B cell (primary cell): ENCODE measurements around the gene SEPTIN2. TPM values are rescaled to one million over a fixed set of nuclear protein-coding genes. Genes with fewer than 3 reads are reported as not detected.

Source experiments
- ATAC-seq: fragments of 200-7000 bp; cut with Tn5 transposase; one replicate; pipeline ENCODE4 v1.10.0; 2021; ENCODE audit warnings: low read depth, mild to moderate bottlenecking, moderate number of reproducible peaks, moderate library complexity
- CTCF ChIA-PET: fragments of 350-600 bp; sonication (Branson Sonifier 250); formaldehyde crosslinking; loops from one replicate; lab custom pipeline; 2021; ENCODE audit warnings: antibody characterized with exemption, inconsistent platforms; lab: Charles Lee
- POLR2A ChIA-PET: fragments of 350-600 bp; sonication (Branson Sonifier 250); formaldehyde crosslinking; loops from one replicate; lab custom pipeline; 2021; ENCODE audit warnings: antibody characterized with exemption; lab: Charles Lee
- DNase-seq: peaks from one replicate; pipeline ENCODE4 v3.0.0; 2013
- H2AFZ ChIP-seq: 2 replicates; pipeline ENCODE4 v1.6.1; 2012; ENCODE audit warnings: mild to moderate bottlenecking, low read depth, low read length; ENCODE audit not compliant: insufficient read depth, poor library complexity, severe bottlenecking
- H3K27ac ChIP-seq, 2 donors: 1 replicate in 1 of 2; 2 replicates in 1 of 2; pipeline ENCODE4 v1.5.1; 2012 to 2013; ENCODE audit warnings: low read length in 2 of 2, mild to moderate bottlenecking in 2 of 2, moderate library complexity in 1 of 2
- H3K27me3 ChIP-seq, 4 experiments: fragments of 200-600 bp in 1 of 4; sonication (generic) in 1 of 4; replicated peaks in 1 of 4; 1 replicate in 2 of 4; 2 replicates in 2 of 4; pipeline versions ENCODE4 v1.6.1 to v1.7.0; 2013 to 2016; ENCODE audit warnings: low read length in 3 of 4, mild to moderate bottlenecking in 2 of 4, mixed read lengths in 1 of 4, moderate library complexity in 1 of 4; ENCODE audit not compliant: insufficient read depth in 4 of 4, control insufficient read depth in 3 of 4; ENCODE audit errors: control extremely low read depth in 1 of 4
- H3K36me3 ChIP-seq, 2 experiments: replicated peaks in 1 of 2; 1 replicate in 1 of 2; 2 replicates in 1 of 2; pipeline versions ENCODE4 v1.6.1 to v1.7.1; 2013; ENCODE audit warnings: low read length in 1 of 2; ENCODE audit not compliant: insufficient read depth in 2 of 2, control insufficient read depth in 1 of 2; ENCODE audit errors: control extremely low read depth in 1 of 2, extremely low read depth in 1 of 2
- H3K4me1 ChIP-seq, 2 donors: fragments of 200-600 bp in 1 of 2; sonication (generic) in 1 of 2; 1 replicate in 1 of 2; 2 replicates in 1 of 2; pipeline versions ENCODE4 v1.5.1 to v1.6.1; 2013 to 2017; ENCODE audit warnings: low read length in 2 of 2; ENCODE audit not compliant: control insufficient read depth in 2 of 2, insufficient read depth in 2 of 2
- H3K4me2 ChIP-seq: replicated peaks from 2 replicates; pipeline ENCODE3; 2012; ENCODE audit warnings: mild to moderate bottlenecking, low read depth, low read length; ENCODE audit not compliant: poor library complexity, severe bottlenecking
- H3K4me3 ChIP-seq, 5 experiments: fragments of 200-600 bp in 1 of 5; sonication (generic) in 1 of 5; 1 replicate in 3 of 5; 2 replicates in 2 of 5; pipeline versions ENCODE4 v1.5.1 to v1.7.0; 2011 to 2016; ENCODE audit warnings: low read length in 4 of 5, mild to moderate bottlenecking in 4 of 5, low read depth in 2 of 5, control low read depth in 1 of 5, moderate library complexity in 1 of 5; ENCODE audit not compliant: insufficient read depth in 1 of 5; ENCODE audit errors: control extremely low read depth in 1 of 5, extremely low read depth in 1 of 5
- H3K79me2 ChIP-seq: fragments of 200-600 bp; sonication (generic); one replicate; pipeline ENCODE4 v1.6.0; 2016; ENCODE audit warnings: low read length; ENCODE audit not compliant: control insufficient read depth, insufficient read depth
- H3K9ac ChIP-seq: fragments of 200-600 bp; sonication (generic); 2 replicates; pipeline ENCODE4 v1.6.1; 2017; ENCODE audit warnings: mild to moderate bottlenecking, low read length, moderate library complexity
- H3K9me3 ChIP-seq, 3 donors: one replicate each; pipeline versions ENCODE4 v1.6.1 to v1.7.1; 2013; ENCODE audit warnings: low read length in 2 of 3; ENCODE audit not compliant: control insufficient read depth in 2 of 3, insufficient read depth in 1 of 3; ENCODE audit errors: control extremely low read depth in 1 of 3
- H4K20me1 ChIP-seq: 2 replicates; pipeline ENCODE4 v1.6.0; 2012; ENCODE audit warnings: mild to moderate bottlenecking, low read length; ENCODE audit not compliant: insufficient read depth, control insufficient read depth, poor library complexity, severe bottlenecking
- H3K27ac Mint-ChIP-seq: one replicate; pipeline ENCODE4 v1.8.0; 2021; ENCODE audit warnings: mixed read lengths
- H3K27me3 Mint-ChIP-seq: one replicate; pipeline ENCODE4 v1.8.0; 2021; ENCODE audit warnings: mixed read lengths
- H3K4me1 Mint-ChIP-seq: one replicate; pipeline ENCODE4 v1.8.0; 2021; ENCODE audit warnings: mixed read lengths
- H3K4me3 Mint-ChIP-seq: one replicate; pipeline ENCODE4 v1.8.0; 2021; ENCODE audit warnings: mixed read lengths
- H3K9me3 Mint-ChIP-seq: one replicate; pipeline ENCODE4 v1.8.0; 2022; ENCODE audit warnings: mixed read lengths; ENCODE audit not compliant: insufficient read depth
- EZH2 ChIP-seq: IDR thresholded peaks from 2 replicates; pipeline ENCODE4 v1.6.1; 2012; ENCODE audit warnings: borderline replicate concordance, low read depth, mild to moderate bottlenecking, moderate library complexity, low read length; ENCODE audit not compliant: insufficient read depth, poor library complexity, severe bottlenecking
- WGBS: methylation state at CpG from one replicate; pipeline ENCODE4 v1.1.5; 2013; ENCODE audit warnings: missing lambda C conversion rate; ENCODE audit not compliant: insufficient coverage; 5-methylcytosine and 5-hydroxymethylcytosine counted together
- intact Hi-C: fragments of 100-400 bp; cut with micrococcal nuclease; formaldehyde crosslinking; loops from one replicate; pipeline ENCODE4 v1.10.0; 2022
- polyA plus RNA-seq: library from polyadenylated mRNA; depleted of rRNA; stranded (reverse); fragments of >200 nt; gene quantifications from 2 replicates; pipeline ENCODE4 v1.2.3, GENCODE V29; 2012
- total RNA-seq, 2 donors: library from RNA; stranded (reverse); fragments of 120-200 nt in 1 of 2; gene quantifications; 1 replicate in 1 of 2; 2 replicates in 1 of 2; pipeline versions ENCODE4 v1.2.3 to v1.2.4, GENCODE V29; 2013 to 2022
- TF ChIP-seq, protein P1 (sequence below): fragments of 200-600 bp; IDR thresholded peaks from one replicate; pipeline ENCODE4 v1.8.0; 2022; ENCODE audit warnings: antibody characterized with exemption, mild to moderate bottlenecking

Gene SEPTIN2
- total and polyA plus RNA-seq, 2 donors (not counting 1 experiment from before 2014, with no cell fraction given): 71.8 to 270 TPM

- no peak overlapping the region for H3K4me2 ChIP-seq
- Mint-ChIP-seq H3K9me3 (no peaks in the 10 kb centered on the region), H3K27ac (peak overlapping the region; percentile 39), H3K27me3 (no peaks in the 10 kb centered on the region), H3K4me1 (peaks cover 71% of the 10 kb centered on the region), H3K4me3 (no peak overlapping the region)
- H3K27me3 ChIP-seq: no peaks in the 10 kb centered on the region
- CTCF ChIA-PET: no interaction called here
- peak overlapping the region in 1 of 2 donors; percentile 16 for H3K27ac ChIP-seq
- no peak overlapping the region for H3K4me3 ChIP-seq
- DNase-seq (no peak), ATAC-seq (no peak)
- H2AFZ ChIP-seq: no peak overlapping the region
- H3K9ac ChIP-seq: no peak overlapping the region
- POLR2A ChIA-PET: no interaction called here
- H3K9me3 ChIP-seq: no peaks in the 10 kb centered on the region
- TF ChIP-seq, protein P1, sequence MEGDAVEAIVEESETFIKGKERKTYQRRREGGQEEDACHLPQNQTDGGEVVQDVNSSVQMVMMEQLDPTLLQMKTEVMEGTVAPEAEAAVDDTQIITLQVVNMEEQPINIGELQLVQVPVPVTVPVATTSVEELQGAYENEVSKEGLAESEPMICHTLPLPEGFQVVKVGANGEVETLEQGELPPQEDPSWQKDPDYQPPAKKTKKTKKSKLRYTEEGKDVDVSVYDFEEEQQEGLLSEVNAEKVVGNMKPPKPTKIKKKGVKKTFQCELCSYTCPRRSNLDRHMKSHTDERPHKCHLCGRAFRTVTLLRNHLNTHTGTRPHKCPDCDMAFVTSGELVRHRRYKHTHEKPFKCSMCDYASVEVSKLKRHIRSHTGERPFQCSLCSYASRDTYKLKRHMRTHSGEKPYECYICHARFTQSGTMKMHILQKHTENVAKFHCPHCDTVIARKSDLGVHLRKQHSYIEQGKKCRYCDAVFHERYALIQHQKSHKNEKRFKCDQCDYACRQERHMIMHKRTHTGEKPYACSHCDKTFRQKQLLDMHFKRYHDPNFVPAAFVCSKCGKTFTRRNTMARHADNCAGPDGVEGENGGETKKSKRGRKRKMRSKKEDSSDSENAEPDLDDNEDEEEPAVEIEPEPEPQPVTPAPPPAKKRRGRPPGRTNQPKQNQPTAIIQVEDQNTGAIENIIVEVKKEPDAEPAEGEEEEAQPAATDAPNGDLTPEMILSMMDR: no peak
- TF ChIP-seq EZH2: no peak
- H4K20me1 ChIP-seq: peaks cover 26% of the 10 kb centered on the region
- H3K79me2 ChIP-seq: peaks cover 90% of the 10 kb centered on the region
- WGBS: 98% methylated on average over 7 of the region's 7 CpGs
- peaks cover 29 to 33% of the 10 kb centered on the region in 2 donors for H3K4me1 ChIP-seq
- H3K36me3 ChIP-seq: peaks cover 0 to 12% of the 10 kb centered on the region in 2 experiments
- intact Hi-C loops: no loop called here
Measured at GRCh38 chr2:241363426-241363825, 47.7 kb downstream of the SEPTIN2 start.

DNA sequence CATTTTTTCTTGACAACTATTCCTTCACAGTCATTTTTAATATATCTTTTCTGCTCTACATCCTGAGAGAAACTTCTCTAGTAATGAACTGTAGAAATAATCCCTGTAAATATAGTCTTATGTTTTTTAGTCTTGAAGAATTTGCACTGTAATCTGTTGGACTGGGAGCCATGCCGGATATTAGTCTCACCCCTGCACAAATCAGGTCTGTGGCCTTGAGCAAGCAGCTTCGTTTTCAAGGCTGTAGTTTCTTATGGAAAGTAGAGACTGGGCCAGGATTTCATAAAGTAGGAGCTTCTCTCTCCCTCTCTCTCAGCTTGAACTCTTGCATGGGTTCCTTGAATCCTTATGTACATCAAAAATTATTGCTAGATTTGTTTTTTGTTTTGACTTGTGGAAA is 49.1 kb downstream of the SEPTIN2 start:
- H3K79me2 ChIP-seq: peaks cover 90% of the 10 kb centered on the region
- peaks cover 0 to 12% of the 10 kb centered on the region in 2 experiments for H3K36me3 ChIP-seq
- no peak for ATAC-seq
- intact Hi-C loops: no loop called here
- no peaks in the 10 kb centered on the region for H3K27me3 ChIP-seq
- no peak overlapping the region for H3K9ac ChIP-seq
- DNase-seq: no peak
- H3K9me3 ChIP-seq: no peaks in the 10 kb centered on the region
- TF ChIP-seq, protein P1: no peak
- TF ChIP-seq EZH2: no peak
- CTCF ChIA-PET: no interaction called here
- H2AFZ ChIP-seq: no peak overlapping the region
- Mint-ChIP-seq H3K27me3 (no peaks in the 10 kb centered on the region), H3K4me1 (peaks cover 66% of the 10 kb centered on the region), H3K9me3 (no peaks in the 10 kb centered on the region), H3K27ac (peak overlapping the region; percentile 24), H3K4me3 (no peak overlapping the region)
- no peak overlapping the region for H3K4me3 ChIP-seq
- no CpG with 5 or more reads among the region's 2 CpGs for WGBS
- H3K4me2 ChIP-seq: no peak overlapping the region
- peaks cover 37% of the 10 kb centered on the region for H4K20me1 ChIP-seq
- peaks cover 17 to 22% of the 10 kb centered on the region in 2 donors for H3K4me1 ChIP-seq
- POLR2A ChIA-PET: no interaction called here
- H3K27ac ChIP-seq: no peak overlapping the region
